Peyer's patch (tissue), 4 donors: ENCODE data around the gene HNF4A. TPM values are rescaled to one million over a fixed set of nuclear protein-coding genes. Genes with fewer than 3 reads are reported as not detected.

ENCODE experiments used
- DNase-seq, 3 donors: peaks; one replicate each; pipeline ENCODE4 v3.0.0-alpha.2; 2017 to 2019
- H3K27ac ChIP-seq, 4 donors: fragments of 200-600 bp; sonication (generic); one replicate each; pipeline ENCODE4 v1.5.1; 2016 to 2019
- H3K27me3 ChIP-seq, 2 donors: fragments of 200-600 bp; sonication (generic); one replicate each; pipeline ENCODE4 v1.5.1; 2019
- H3K36me3 ChIP-seq, 3 donors: fragments of 200-600 bp; sonication (generic); one replicate each; pipeline ENCODE4 v1.5.1; 2016 to 2019
- H3K4me1 ChIP-seq, 4 donors: fragments of 200-600 bp; sonication (generic); one replicate each; pipeline ENCODE4 v1.5.1; 2016 to 2019
- H3K4me3 ChIP-seq, 4 donors: fragments of 200-600 bp; sonication (generic); 1 replicate in 3 of 4; 2 replicates in 1 of 4; pipeline ENCODE4 v1.5.1; 2016 to 2019; ENCODE audit warnings: mild to moderate bottlenecking in 1 of 4
- H3K9me3 ChIP-seq, 4 donors: fragments of 200-600 bp; sonication (generic); one replicate each; pipeline ENCODE4 v1.5.1; 2016 to 2019; ENCODE audit warnings: mild to moderate bottlenecking in 1 of 4
- CTCF ChIP-seq, 6 experiments: fragments of 450-650 bp in 4 of 6; fragments of 200-600 bp in 2 of 6; sonication (generic) in 1 of 6; IDR thresholded peaks; one replicate each; pipeline ENCODE4 v1.5.1; 2017 to 2019; ENCODE audit warnings: antibody characterized with exemption in 6 of 6, mild to moderate bottlenecking in 3 of 6, moderate library complexity in 1 of 6
- POLR2A ChIP-seq, 2 donors: fragments of 450-650 bp; IDR thresholded peaks; one replicate each; pipeline ENCODE4 v1.5.1; 2017; ENCODE audit warnings: antibody characterized with exemption in 2 of 2, mild to moderate bottlenecking in 2 of 2, moderate library complexity in 2 of 2
- total RNA-seq, 4 donors: library from RNA; depleted of rRNA; stranded (reverse); fragments of >200 nt; gene quantifications; one replicate each; pipeline ENCODE4 v1.1.0, GENCODE V29; 2016

HNF4A gene
- total RNA-seq, 4 donors from 2014 or later: 76.7 to 346 (median 308) TPM

GRCh38 chr20:44367746-44368145 lies 12.2 kb downstream of the HNF4A start:
- Histone ChIP-seq H3K4me3 (no peak overlapping the region), H3K27ac (no peak overlapping the region), H3K4me1 (peaks cover 0 to 23% (median 0%) of the 10 kb centered on the region in 4 donors), H3K9me3 (no peaks in the 10 kb centered on the region), H3K27me3 (no peaks in the 10 kb centered on the region), H3K36me3 (no peaks in the 10 kb centered on the region)
- DNase-seq: no peak
- TF ChIP-seq CTCF (IDR thresholded peaks at IDR 0.05): no peak
- no peak for TF ChIP-seq POLR2A (IDR thresholded peaks at IDR 0.05)

- Histone ChIP-seq H3K27me3 (no peaks in the 10 kb centered on the region), H3K4me3 (no peak overlapping the region), H3K4me1 (peaks cover 0 to 23% (median 0%) of the 10 kb centered on the region in 4 donors), H3K9me3 (no peaks in the 10 kb centered on the region), H3K27ac (peak overlapping the region in 3 of 4 donors; percentile 18 to 59 (median 51)), H3K36me3 (peaks cover 0 to 13% (median 0%) of the 10 kb centered on the region in 3 donors)
- peak in 2 of 3 donors; percentile 61 to 73 for DNase-seq
- TF ChIP-seq POLR2A (IDR thresholded peaks at IDR 0.05) (no peak), CTCF (IDR thresholded peaks at IDR 0.05) (no peak)
Observed at GRCh38 chr20:44370639-44371218, 15.2 kb downstream of the HNF4A start.

- no peak for TF ChIP-seq CTCF (IDR thresholded peaks at IDR 0.05)
- TF ChIP-seq POLR2A (IDR thresholded peaks at IDR 0.05): no peak
- Histone ChIP-seq H3K27ac (no peak overlapping the region), H3K27me3 (no peaks in the 10 kb centered on the region), H3K9me3 (no peaks in the 10 kb centered on the region), H3K4me3 (no peak overlapping the region), H3K36me3 (peaks cover 0 to 11% (median 0%) of the 10 kb centered on the region in 3 donors), H3K4me1 (peaks cover 0 to 12% (median 0%) of the 10 kb centered on the region in 4 donors)
- no peak for DNase-seq
Observed at GRCh38 chr20:44382641-44383040, 27.1 kb downstream of the HNF4A start.

GRCh38 chr20:44384423-44385027 lies 29.0 kb downstream of the HNF4A start:
- H3K36me3 ChIP-seq: peaks cover 0 to 11% (median 0%) of the 10 kb centered on the region in 3 donors
- H3K9me3 ChIP-seq: no peaks in the 10 kb centered on the region
- no peaks in the 10 kb centered on the region for H3K27me3 ChIP-seq
- H3K4me3 ChIP-seq: no peak overlapping the region
- TF ChIP-seq POLR2A (IDR thresholded peaks at IDR 0.05) (no peak), CTCF (IDR thresholded peaks at IDR 0.05) (peak; percentile 43 to 85 (median 78))
- peak overlapping the region in 1 of 4 donors; percentile 29 for H3K27ac ChIP-seq
- peaks cover 0 to 23% (median 0%) of the 10 kb centered on the region in 4 donors for H3K4me1 ChIP-seq
- peak; percentile 86 to 95 (median 89) for DNase-seq

- TF ChIP-seq POLR2A (IDR thresholded peaks at IDR 0.05) (no peak), CTCF (IDR thresholded peaks at IDR 0.05) (peak in 5 of 6 experiments; percentile 18 to 93 (median 82))
- no peaks in the 10 kb centered on the region for H3K9me3 ChIP-seq
- no peaks in the 10 kb centered on the region for H3K27me3 ChIP-seq
- H3K36me3 ChIP-seq: peaks cover 0 to 8% (median 0%) of the 10 kb centered on the region in 3 donors
- peak; percentile 29 to 90 (median 86) for DNase-seq
- peak overlapping the region in 2 of 4 donors; percentile 58 to 75 for H3K27ac ChIP-seq
- H3K4me3 ChIP-seq: peak overlapping the region in 2 of 4 donors; percentile 16 to 40
- H3K4me1 ChIP-seq: peaks cover 0 to 27% (median 0%) of the 10 kb centered on the region in 4 donors
Observed at GRCh38 chr20:44388466-44389023, 33.0 kb downstream of the HNF4A start.
